Epithelial cell of esophagus (primary cell): ENCODE results near the gene LRRC53.

Experiments
- DNase-seq: peaks from one replicate; pipeline ENCODE4 v3.0.0; 2010; ENCODE audit warnings: low read depth
- H3K4me3 ChIP-seq: 2 replicates; pipeline ENCODE4 v1.5.1; 2011; ENCODE audit warnings: mild to moderate bottlenecking, low read length, control low read depth
- TF ChIP-seq, protein P1 (sequence below): IDR thresholded peaks from 2 replicates; pipeline ENCODE4 v1.5.1; 2011; ENCODE audit warnings: low read depth, mild to moderate bottlenecking, low read length, control low read depth, inconsistent platforms; ENCODE audit not compliant: insufficient read depth; ENCODE audit errors: missing control alignments

The LRRC53 gene

GRCh38 chr1:74437035-74437434 is 75.4 kb downstream of the LRRC53 start:
- TF ChIP-seq, protein P1, sequence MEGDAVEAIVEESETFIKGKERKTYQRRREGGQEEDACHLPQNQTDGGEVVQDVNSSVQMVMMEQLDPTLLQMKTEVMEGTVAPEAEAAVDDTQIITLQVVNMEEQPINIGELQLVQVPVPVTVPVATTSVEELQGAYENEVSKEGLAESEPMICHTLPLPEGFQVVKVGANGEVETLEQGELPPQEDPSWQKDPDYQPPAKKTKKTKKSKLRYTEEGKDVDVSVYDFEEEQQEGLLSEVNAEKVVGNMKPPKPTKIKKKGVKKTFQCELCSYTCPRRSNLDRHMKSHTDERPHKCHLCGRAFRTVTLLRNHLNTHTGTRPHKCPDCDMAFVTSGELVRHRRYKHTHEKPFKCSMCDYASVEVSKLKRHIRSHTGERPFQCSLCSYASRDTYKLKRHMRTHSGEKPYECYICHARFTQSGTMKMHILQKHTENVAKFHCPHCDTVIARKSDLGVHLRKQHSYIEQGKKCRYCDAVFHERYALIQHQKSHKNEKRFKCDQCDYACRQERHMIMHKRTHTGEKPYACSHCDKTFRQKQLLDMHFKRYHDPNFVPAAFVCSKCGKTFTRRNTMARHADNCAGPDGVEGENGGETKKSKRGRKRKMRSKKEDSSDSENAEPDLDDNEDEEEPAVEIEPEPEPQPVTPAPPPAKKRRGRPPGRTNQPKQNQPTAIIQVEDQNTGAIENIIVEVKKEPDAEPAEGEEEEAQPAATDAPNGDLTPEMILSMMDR = no peak
- DNase-seq = no peak
- H3K4me3 ChIP-seq = no peak overlapping the region

DNA sequence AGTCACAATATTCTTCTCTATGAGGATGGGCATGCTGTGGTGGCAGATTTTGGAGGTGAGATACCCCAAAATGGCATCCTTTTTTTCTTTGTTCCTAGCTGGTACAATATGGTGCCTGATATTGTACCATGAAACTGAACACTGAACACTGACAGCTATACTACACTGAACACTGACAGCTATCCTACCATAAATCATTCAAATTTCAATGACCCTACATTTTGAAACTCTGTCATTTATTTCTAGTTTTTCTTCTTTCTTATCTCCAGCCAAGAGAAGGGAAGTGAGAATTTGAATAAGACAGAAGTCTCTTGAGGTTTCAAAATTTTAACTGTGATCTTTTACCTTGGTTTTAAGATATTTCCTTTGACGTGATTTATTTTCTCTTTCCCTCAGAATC is 76.3 kb downstream of the LRRC53 start:
- DNase-seq = no peak
- no peak overlapping the region for H3K4me3 ChIP-seq
- TF ChIP-seq, protein P1 = no peak

DNA sequence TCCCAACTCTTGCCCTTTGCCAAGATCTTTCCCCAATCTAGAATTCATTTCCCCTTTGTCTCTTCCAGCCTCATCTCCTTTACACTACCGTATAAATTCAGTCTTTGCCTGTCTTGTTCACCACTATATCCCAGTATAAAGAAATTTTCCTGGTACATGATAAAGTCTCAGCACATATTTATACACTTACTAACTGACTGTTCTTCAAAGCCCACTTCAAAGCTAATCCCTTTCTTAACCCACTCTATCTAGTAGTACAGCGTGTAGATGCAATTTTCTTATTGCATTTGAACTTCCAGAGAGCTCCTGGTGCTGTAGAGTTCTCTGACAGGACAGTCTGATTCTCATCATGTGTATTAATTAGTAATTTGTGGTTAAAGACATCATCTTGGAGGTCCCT is 78.1 kb downstream of the LRRC53 start:
- DNase-seq = no peak
- H3K4me3 ChIP-seq = no peak overlapping the region
- TF ChIP-seq, protein P1 = no peak

DNA sequence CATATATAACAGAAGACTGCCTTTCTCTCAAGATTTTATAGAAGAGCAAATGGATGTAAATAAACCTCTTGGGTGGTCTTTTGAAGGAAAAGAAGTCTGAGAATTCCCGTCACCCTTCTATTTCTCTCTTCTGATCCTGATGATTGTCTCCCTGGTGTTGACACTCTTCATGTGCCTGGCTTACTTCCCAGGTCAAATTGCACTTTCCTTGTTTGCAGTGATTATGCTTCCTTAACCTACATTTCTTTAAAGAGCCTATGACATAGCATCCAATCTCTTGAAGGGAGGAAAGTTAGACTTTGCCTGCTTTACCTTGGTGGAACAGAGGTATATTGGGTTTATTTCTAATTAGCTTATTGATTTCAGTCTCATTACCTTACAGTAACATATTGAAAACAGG is 80.1 kb downstream of the LRRC53 start:
- TF ChIP-seq, protein P1 = no peak
- no peak for DNase-seq

DNA sequence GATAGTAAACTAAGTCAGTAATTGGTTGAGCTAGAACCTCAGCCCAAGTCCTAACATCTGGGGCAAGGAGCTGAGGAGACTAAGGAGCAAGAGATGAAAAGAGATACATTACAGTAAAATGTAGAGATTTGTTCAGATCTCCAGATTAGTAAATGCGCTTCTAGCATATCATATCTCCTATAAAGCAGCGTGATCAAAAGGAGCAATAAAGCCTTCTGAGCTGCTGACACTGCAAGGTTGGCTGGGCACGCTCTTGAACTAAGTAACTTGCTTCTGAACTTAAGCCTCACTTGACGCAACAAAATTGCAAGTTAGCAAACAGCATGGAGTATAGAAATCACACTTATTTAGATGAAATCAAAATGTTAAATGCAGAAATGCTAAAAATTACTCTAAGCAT is 80.9 kb downstream of the LRRC53 start:
- H3K4me3 ChIP-seq = no peak overlapping the region
- TF ChIP-seq, protein P1 = no peak
- no peak for DNase-seq

More for the DNA sequence above, 80.1 kb downstream of the LRRC53 start:
- no peak overlapping the region for H3K4me3 ChIP-seq

DNA sequence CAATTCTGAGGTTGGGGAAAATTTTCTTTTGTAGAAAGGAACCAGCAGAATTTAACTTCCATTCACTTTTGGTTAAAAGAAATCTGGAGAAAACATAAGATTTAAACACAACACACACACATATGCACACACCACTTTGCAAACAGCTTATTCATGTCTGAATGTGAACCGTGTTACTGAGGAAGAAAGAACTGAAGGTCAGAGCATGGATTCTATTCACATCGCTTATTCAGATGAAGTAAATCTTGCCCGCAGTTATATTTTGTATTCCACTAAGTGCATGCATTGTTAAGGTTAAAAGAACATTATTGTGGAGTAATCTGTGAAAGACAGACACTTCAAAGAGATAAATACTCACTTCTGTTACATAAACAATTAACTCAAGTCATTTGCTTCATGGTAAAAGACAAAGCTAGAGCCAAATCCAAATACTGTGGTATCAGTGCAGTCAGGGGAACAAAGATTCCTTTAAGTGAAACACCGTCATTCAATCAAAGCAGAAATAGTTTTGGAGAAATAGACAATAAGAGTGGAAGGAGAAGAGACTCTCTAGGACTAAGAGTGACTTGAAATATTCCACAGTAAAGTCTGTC is 82.0 kb downstream of the LRRC53 start:
- no peak for DNase-seq
- TF ChIP-seq, protein P1 = no peak
- no peak overlapping the region for H3K4me3 ChIP-seq

DNA sequence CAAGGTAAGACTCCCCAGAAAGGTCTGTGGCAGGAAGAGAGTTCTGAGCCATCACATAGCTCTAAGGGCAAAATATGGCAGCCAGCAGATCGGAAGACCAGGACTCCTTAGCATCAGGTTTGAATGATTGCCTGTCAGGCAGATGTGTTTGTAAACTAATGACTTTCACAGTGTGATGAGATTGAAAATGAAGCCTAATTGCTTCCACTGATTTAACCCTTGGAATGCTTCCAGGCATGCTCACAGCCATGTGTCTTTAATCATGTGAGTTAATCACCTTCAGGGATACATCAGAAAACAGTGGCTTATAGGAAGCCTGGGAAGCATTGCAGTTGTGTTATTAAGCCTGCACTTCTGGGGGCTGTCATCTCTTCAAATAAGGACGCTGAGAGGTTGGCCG is 82.8 kb downstream of the LRRC53 start:
- DNase-seq = no peak
- TF ChIP-seq, protein P1 = no peak

More for the DNA sequence above, 82.8 kb downstream of the LRRC53 start:
- H3K4me3 ChIP-seq = no peak overlapping the region
